SK-N-SH (cell line): ENCODE results near the gene PARD3B. TPM values are rescaled to one million over a fixed set of nuclear protein-coding genes. Genes with fewer than 3 reads are reported as not detected.

ENCODE experiments used
- CTCF ChIA-PET: fragments of 300-600, 350-600 bp; formaldehyde crosslinking; extraction: SDS; loops from one replicate; lab custom pipeline; 2021; lab: Yijun Ruan, JAX
- POLR2A ChIA-PET: fragments of 350-600 bp; sonication (Branson Sonifier 250); formaldehyde crosslinking; extraction: SDS; loops from one replicate; lab custom pipeline; 2020; ENCODE audit warnings: antibody characterized with exemption, inconsistent platforms; lab: Yijun Ruan, JAX
- DNase-seq: peaks from one replicate; pipeline ENCODE4 v3.0.0; 2012
- H2AFZ ChIP-seq: fragments of 200-600 bp; sonication (generic); 2 replicates; pipeline ENCODE4 v1.8.1; 2016; ENCODE audit warnings: antibody characterized with exemption, mild to moderate bottlenecking, low read depth
- H3F3A ChIP-seq: fragments of 200-600 bp; sonication (generic); replicated peaks from 2 replicates; pipeline ENCODE3; 2016; ENCODE audit warnings: antibody characterized with exemption, mild to moderate bottlenecking; ENCODE audit not compliant: insufficient read depth
- H3K27ac ChIP-seq, 2 experiments: fragments of 200-500 bp in 1 of 2; fragments of 200-600 bp in 1 of 2; sonication (Bioruptor generic) in 1 of 2; sonication (generic), shearing (Covaris generic) in 1 of 2; 2 replicates each; pipeline versions ENCODE4 v1.5.1 to v1.6.1; 2014 to 2016; ENCODE audit warnings: low read depth in 2 of 2, inconsistent platforms in 1 of 2, low read length in 1 of 2, mild to moderate bottlenecking in 1 of 2, mixed read lengths in 1 of 2
- H3K27me3 ChIP-seq: fragments of 200-600 bp; sonication (generic), shearing (Covaris generic); 2 replicates; pipeline ENCODE4 v1.6.1; 2016; ENCODE audit warnings: mixed run types; ENCODE audit not compliant: insufficient read depth
- H3K36me3 ChIP-seq, 2 experiments: fragments of 200-500 bp in 1 of 2; fragments of 200-600 bp in 1 of 2; sonication (Bioruptor generic) in 1 of 2; sonication (generic) in 1 of 2; replicated peaks in 1 of 2; 2 replicates each; pipeline versions ENCODE3 to v1.5.1; 2014 to 2016; ENCODE audit warnings: low read length in 1 of 2, mild to moderate bottlenecking in 1 of 2; ENCODE audit not compliant: insufficient read depth in 2 of 2, control insufficient read depth in 1 of 2
- H3K4me1 ChIP-seq, 2 experiments: fragments of 200-500 bp in 1 of 2; fragments of 200-600 bp in 1 of 2; sonication (Bioruptor generic) in 1 of 2; sonication (generic), shearing (Covaris generic) in 1 of 2; 2 replicates each; pipeline versions ENCODE4 v1.5.1 to v1.6.1; 2014 to 2016; ENCODE audit warnings: low read depth in 1 of 2, low read length in 1 of 2, mixed run types in 1 of 2; ENCODE audit not compliant: insufficient read depth in 2 of 2, control insufficient read depth in 1 of 2
- H3K4me2 ChIP-seq: fragments of 200-600 bp; sonication (generic), shearing (Covaris generic); 2 replicates; pipeline ENCODE4 v1.6.1; 2017; ENCODE audit warnings: mixed run types
- H3K4me3 ChIP-seq, 2 experiments: fragments of 200-500 bp in 1 of 2; fragments of 200-600 bp in 1 of 2; sonication (Bioruptor generic) in 1 of 2; sonication (generic), shearing (Covaris generic) in 1 of 2; 2 replicates each; pipeline versions ENCODE4 v1.5.1 to v1.8.1; 2014 to 2016; ENCODE audit warnings: low read depth in 2 of 2, inconsistent platforms in 1 of 2, low read length in 1 of 2, mild to moderate bottlenecking in 1 of 2, mixed read lengths in 1 of 2, moderate library complexity in 1 of 2
- H3K79me2 ChIP-seq: fragments of 200-600 bp; sonication (generic); 2 replicates; pipeline ENCODE4 v1.8.1; 2017; ENCODE audit warnings: mild to moderate bottlenecking; ENCODE audit not compliant: insufficient read depth
- H3K9ac ChIP-seq: fragments of 200-600 bp; sonication (generic); 2 replicates; pipeline ENCODE4 v1.6.1; 2017; ENCODE audit warnings: mixed run types
- H3K9me2 ChIP-seq: fragments of 200-600 bp; sonication (generic); 2 replicates; pipeline ENCODE4 v1.6.1; 2017; ENCODE audit warnings: mixed run types
- H3K9me3 ChIP-seq: fragments of 200-600 bp; sonication (generic); 2 replicates; pipeline ENCODE4 v1.6.1; 2017; ENCODE audit warnings: mixed run types, mild to moderate bottlenecking, moderate library complexity
- H4K20me1 ChIP-seq: fragments of 200-600 bp; sonication (generic); 2 replicates; pipeline ENCODE4 v1.6.1; 2017; ENCODE audit warnings: mild to moderate bottlenecking, mixed run types; ENCODE audit not compliant: insufficient read depth
- CTCF ChIP-seq: fragments of 200-600 bp; sonication (generic); IDR thresholded peaks from 2 replicates; pipeline ENCODE4 v1.6.1; 2017; ENCODE audit warnings: antibody characterized with exemption, mild to moderate bottlenecking, moderate library complexity
- FOXJ3 ChIP-seq: sonication (generic); formaldehyde crosslinking; IDR thresholded peaks from 2 replicates; pipeline ENCODE4 v1.5.1; 2020; ENCODE audit warnings: mild to moderate bottlenecking, missing genetic modification reagents
- NFIC ChIP-seq: IDR thresholded peaks from 2 replicates; pipeline ENCODE4 v1.4.0; 2012; ENCODE audit warnings: borderline replicate concordance
- POLR2AphosphoS5 ChIP-seq: IDR thresholded peaks from 2 replicates; pipeline ENCODE4 v1.6.1; 2012; ENCODE audit warnings: low read depth, low read length
- RAD21 ChIP-seq: IDR thresholded peaks from 2 replicates; pipeline ENCODE4 v1.6.1; 2012; ENCODE audit warnings: mild to moderate bottlenecking, low read length
- RCOR1 ChIP-seq: fragments of 150-350 bp; IDR thresholded peaks from 2 replicates; pipeline ENCODE4 v1.6.1; 2017; ENCODE audit warnings: antibody characterized with exemption, low read length
- SMC3 ChIP-seq: IDR thresholded peaks from 2 replicates; pipeline ENCODE4 v1.6.1; 2012; ENCODE audit warnings: low read depth, low read length, improper control_type of control experiment
- USF1 ChIP-seq: IDR thresholded peaks from 2 replicates; pipeline ENCODE4 v1.4.0; 2012; ENCODE audit warnings: low read depth, borderline replicate concordance
- YY1 ChIP-seq: IDR thresholded peaks from 2 replicates; pipeline ENCODE4 v1.4.0; 2012; ENCODE audit warnings: low read depth, mild to moderate bottlenecking
- WGBS: methylation state at CpG from one replicate; pipeline ENCODE4 v1.1.6; 2017; ENCODE audit warnings: low lambda C conversion rate; 5-methylcytosine and 5-hydroxymethylcytosine counted together
- polyA plus RNA-seq, 3 experiments: library from polyadenylated mRNA; depleted of rRNA; stranded (reverse); fragments of >200 nt; gene quantifications; 2 replicates each; pipeline ENCODE4 v1.2.3, GENCODE V29; 2012

Gene PARD3B
- polyA plus RNA-seq, 1 of the 3 experiments (the other 2 are of a cell fraction), result 0.87 TPM

GRCh38 chr2:205323929-205324328, 778.7 kb downstream of the PARD3B start:
- no peaks in the 10 kb centered on the region for H4K20me1 ChIP-seq
- no peak overlapping the region for H3K4me3 ChIP-seq
- H3K4me1 ChIP-seq, result no peaks in the 10 kb centered on the region
- no peak overlapping the region for H3K4me2 ChIP-seq
- H3K27ac ChIP-seq, result no peak overlapping the region
- H2AFZ ChIP-seq, result no peak overlapping the region
- no peak for DNase-seq
- no peaks in the 10 kb centered on the region for H3K27me3 ChIP-seq
- CTCF ChIA-PET, result interaction anchor here (0.8 kb wide), 1 partner anchor 11 kb away, joined by 4 read pairs; no protein-coding TSS in a partner anchor
- H3K9me2 ChIP-seq, result no peaks in the 10 kb centered on the region
- H3F3A ChIP-seq, result no peaks in the 10 kb centered on the region
- no peaks in the 10 kb centered on the region for H3K36me3 ChIP-seq
- H3K79me2 ChIP-seq, result no peaks in the 10 kb centered on the region
- TF ChIP-seq RAD21 (peak; percentile 31; the same call in 1 of the 2 replicates), YY1 (no peak), SMC3 (0 out of 2 replicates have a peak, but pooled peaks have one; percentile 12), CTCF (peak; percentile 39)
- no peaks in the 10 kb centered on the region for H3K9me3 ChIP-seq
- POLR2A ChIA-PET, result no interaction called here
- H3K9ac ChIP-seq, result no peak overlapping the region
- 92% methylated on average over 2 of the region's 2 CpGs for WGBS

GRCh38 chr2:205324355-205324754, 779.1 kb downstream of the PARD3B start:
- DNase-seq, result no peak
- H3K9me3 ChIP-seq, result no peaks in the 10 kb centered on the region
- no peaks in the 10 kb centered on the region for H3K27me3 ChIP-seq
- ChIA-PET CTCF (no interaction called here), POLR2A (no interaction called here)
- H3K4me2 ChIP-seq, result no peak overlapping the region
- no peak overlapping the region for H3K9ac ChIP-seq
- no peak overlapping the region for H3K27ac ChIP-seq
- no peaks in the 10 kb centered on the region for H3K79me2 ChIP-seq
- H3K36me3 ChIP-seq, result no peaks in the 10 kb centered on the region
- no peaks in the 10 kb centered on the region for H3K4me1 ChIP-seq
- no peaks in the 10 kb centered on the region for H3F3A ChIP-seq
- H3K9me2 ChIP-seq, result no peaks in the 10 kb centered on the region
- no peak overlapping the region for H3K4me3 ChIP-seq
- H2AFZ ChIP-seq, result no peak overlapping the region
- no peaks in the 10 kb centered on the region for H4K20me1 ChIP-seq
- TF ChIP-seq NFIC (no peak), RCOR1 (no peak), POLR2AphosphoS5 (no peak), CTCF (no peak), FOXJ3 (CRISPR knock-in tag) (no peak), USF1 (no peak)
